HL-60 (cell line): ENCODE measurements around the gene PTGES3.
A peak's percentile ranks its signal among the peaks of the same experiment; 100 is the strongest.

Source experiments
- DNase-seq, 2 experiments: peaks; one replicate each; pipeline ENCODE4 v3.0.0-alpha.2; 2010 to 2020; ENCODE audit warnings: low read depth in 1 of 2, low spot score in 1 of 2
- H3K27ac ChIP-seq: fragments of 250-450 bp; sonication (Bioruptor Pico); replicated peaks from 2 replicates; pipeline ENCODE4 v1.5.1; 2020; ENCODE audit warnings: mild to moderate bottlenecking, moderate library complexity
- H3K27me3 ChIP-seq: fragments of 250-450 bp; sonication (Bioruptor Pico); 2 replicates; pipeline ENCODE4 v1.5.1; 2021; ENCODE audit warnings: mild to moderate bottlenecking, moderate library complexity; ENCODE audit not compliant: insufficient read depth, poor library complexity, severe bottlenecking
- H3K4me3 ChIP-seq: replicated peaks from 2 replicates; pipeline ENCODE4 v1.5.1; 2011; ENCODE audit warnings: mild to moderate bottlenecking, control low read depth, low read length; ENCODE audit not compliant: insufficient read depth
- CTCF ChIP-seq: IDR thresholded peaks from one replicate; pipeline ENCODE4 v1.5.1; 2011; ENCODE audit warnings: low read length, control low read depth, inconsistent platforms; ENCODE audit not compliant: insufficient read depth
- GABPA ChIP-seq: IDR thresholded peaks from 2 replicates; pipeline ENCODE4 v1.6.1; 2012; ENCODE audit warnings: low read depth
- POLR2AphosphoS5 ChIP-seq: IDR thresholded peaks from 2 replicates; pipeline ENCODE4 v1.6.1; 2012; ENCODE audit warnings: low read depth
- REST ChIP-seq: IDR thresholded peaks from 2 replicates; pipeline ENCODE4 v1.6.1; 2012; ENCODE audit warnings: low read depth; ENCODE audit not compliant: insufficient replicate concordance
- SPI1 ChIP-seq: IDR thresholded peaks from 2 replicates; pipeline ENCODE4 v1.6.1; 2012; ENCODE audit warnings: low read depth, mild to moderate bottlenecking, borderline replicate concordance

The PTGES3 gene

GRCh38 chr12:56628671-56629458, 59.2 kb downstream of the PTGES3 start:
- DNase-seq = peak in 1 of 2 experiments; percentile 61
- H3K4me3 ChIP-seq = peak overlapping the region; percentile 99
- peak overlapping the region; percentile 94 for H3K27ac ChIP-seq
- TF ChIP-seq GABPA (0 out of 2 replicates have a peak, but pooled peaks have one; percentile 10), SPI1 (peak; percentile 44; the same call in 1 of the 2 replicates), REST (no peak), POLR2AphosphoS5 (peak; percentile 32; the same call in 1 of the 2 replicates), CTCF (no peak)
- H3K27me3 ChIP-seq = no peaks in the 10 kb centered on the region

GRCh38 chr12:56626701-56627100, 61.4 kb downstream of the PTGES3 start:
- Histone ChIP-seq H3K4me3 (no peak overlapping the region), H3K27ac (no peak overlapping the region)
- no peak for TF ChIP-seq REST
- TF ChIP-seq GABPA = no peak
- TF ChIP-seq SPI1 = no peak
- no peak for TF ChIP-seq CTCF
- no peak for TF ChIP-seq POLR2AphosphoS5

GRCh38 chr12:56622535-56622934, 65.5 kb downstream of the PTGES3 start:
- Histone ChIP-seq H3K4me3 (no peak overlapping the region), H3K27ac (no peak overlapping the region), H3K27me3 (no peaks in the 10 kb centered on the region)
- no peak for TF ChIP-seq REST
- no peak for TF ChIP-seq POLR2AphosphoS5
- TF ChIP-seq GABPA = no peak
- no peak for TF ChIP-seq SPI1
- no peak for TF ChIP-seq CTCF
- DNase-seq = no peak

More at GRCh38 chr12:56626701-56627100, 61.4 kb downstream of the PTGES3 start:
- no peak for DNase-seq
- no peaks in the 10 kb centered on the region for H3K27me3 ChIP-seq
